Endodermal cell (in vitro differentiated cells): ENCODE results near the gene MGLL. TPM values are rescaled to one million over a fixed set of nuclear protein-coding genes. Genes with fewer than 3 reads are reported as not detected.

Experiments
- DNase-seq: peaks from one replicate; pipeline ENCODE4 v3.0.0-alpha.2; 2017
- H3K27ac ChIP-seq: 2 replicates; pipeline ENCODE4 v1.5.1; 2013; ENCODE audit warnings: mild to moderate bottlenecking, low read depth, low read length, moderate library complexity
- H3K27me3 ChIP-seq: 2 replicates; pipeline ENCODE4 v1.6.1; 2013; ENCODE audit warnings: mild to moderate bottlenecking, low read length, moderate library complexity; ENCODE audit not compliant: insufficient read depth, control insufficient read depth, poor library complexity, severe bottlenecking
- H3K36me3 ChIP-seq: 2 replicates; pipeline ENCODE4 v1.7.0; 2013; ENCODE audit warnings: mild to moderate bottlenecking, low read length, moderate library complexity; ENCODE audit not compliant: control insufficient read depth, insufficient read depth
- H3K4me1 ChIP-seq: one replicate; pipeline ENCODE4 v1.7.0; 2013; ENCODE audit warnings: low read length; ENCODE audit not compliant: control insufficient read depth, insufficient read depth
- H3K4me3 ChIP-seq: 2 replicates; pipeline ENCODE4 v1.5.1; 2013; ENCODE audit warnings: mild to moderate bottlenecking, low read length, moderate library complexity
- H3K9ac ChIP-seq: 2 replicates; pipeline ENCODE4 v1.6.1; 2013; ENCODE audit warnings: mild to moderate bottlenecking, low read length, moderate library complexity; ENCODE audit not compliant: poor library complexity, severe bottlenecking; ENCODE audit errors: extremely low read depth
- H3K9me3 ChIP-seq: 2 replicates; pipeline ENCODE4 v1.6.1; 2013; ENCODE audit warnings: mild to moderate bottlenecking, low read length, moderate library complexity; ENCODE audit not compliant: control insufficient read depth
- H3K27ac Mint-ChIP-seq: 2 replicates; pipeline ENCODE4 v1.8.0; 2020; ENCODE audit warnings: mixed read lengths
- H3K27me3 Mint-ChIP-seq: 2 replicates; pipeline ENCODE4 v1.8.0; 2021; ENCODE audit warnings: mild to moderate bottlenecking, mixed read lengths; ENCODE audit not compliant: insufficient read depth
- H3K36me3 Mint-ChIP-seq: 2 replicates; pipeline ENCODE4 v1.8.0; 2020; ENCODE audit warnings: low read depth, mixed read lengths
- H3K4me1 Mint-ChIP-seq: 2 replicates; pipeline ENCODE4 v1.8.0; 2020; ENCODE audit warnings: mixed read lengths
- H3K4me3 Mint-ChIP-seq: 2 replicates; pipeline ENCODE4 v1.8.0; 2020; ENCODE audit warnings: mild to moderate bottlenecking, moderate library complexity, mixed read lengths
- H3K9me3 Mint-ChIP-seq: 2 replicates; pipeline ENCODE4 v1.8.0; 2020; ENCODE audit warnings: mild to moderate bottlenecking, mixed read lengths
- CTCF ChIP-seq: fragments of 200-600 bp; sonication (generic); conservative IDR thresholded peaks from 2 replicates; pipeline ENCODE4 v1.5.0; 2021; ENCODE audit warnings: antibody characterized with exemption, mild to moderate bottlenecking
- whole genome bisulfite sequencing, 2 experiments: methylation state at CpG; one replicate each; pipeline versions ENCODE4 v1.1.5 to v1.1.7; 2013; ENCODE audit warnings: missing lambda C conversion rate in 2 of 2, mixed read lengths in 1 of 2; ENCODE audit not compliant: insufficient coverage in 1 of 2, insufficient read length in 1 of 2; 5-methylcytosine and 5-hydroxymethylcytosine counted together
- total RNA-seq, 2 donors: library from RNA; stranded (reverse); fragmentation: NEBNext Ultra II Directional in 1 of 2; extraction: Animal tissue kit (Norgen Biotek cat#: 25700) in 1 of 2; gene quantifications; 2 replicates in 1 of 2; 3 replicates in 1 of 2; pipeline ENCODE4 v1.2.1, GENCODE V29; 2021

MGLL gene
- total RNA-seq, 2 donors from 2014 or later, result 0.22 TPM; not detected in 1

- H3K9me3 Mint-ChIP-seq, result no peaks in the 10 kb centered on the region
- Histone ChIP-seq H3K27ac (no peak overlapping the region), H3K4me3 (no peak overlapping the region), H3K4me1 (no peaks in the 10 kb centered on the region), H3K27me3 (no peaks in the 10 kb centered on the region), H3K9ac (no peak overlapping the region), H3K36me3 (no peaks in the 10 kb centered on the region), H3K9me3 (no peaks in the 10 kb centered on the region)
- TF ChIP-seq CTCF, result no peak
- H3K27ac Mint-ChIP-seq, result no peak overlapping the region
- no peaks in the 10 kb centered on the region for H3K27me3 Mint-ChIP-seq
- no peaks in the 10 kb centered on the region for H3K36me3 Mint-ChIP-seq
- no peak overlapping the region for H3K4me3 Mint-ChIP-seq
- no peaks in the 10 kb centered on the region for H3K4me1 Mint-ChIP-seq
- DNase-seq, result no peak
- 68 to 89% methylated on average over 1 of the region's 2 CpGs for WGBS, 2 experiments
These were observed 45.1 kb upstream of the MGLL start for GRCh38 chr3:127867412-127867811.

- no peak overlapping the region for H3K4me3 Mint-ChIP-seq
- no peaks in the 10 kb centered on the region for H3K27me3 Mint-ChIP-seq
- H3K9me3 ChIP-seq, result no peaks in the 10 kb centered on the region
- peak; percentile 34 for TF ChIP-seq CTCF
- no peaks in the 10 kb centered on the region for H3K27me3 ChIP-seq
- H3K36me3 ChIP-seq, result no peaks in the 10 kb centered on the region
- no peak overlapping the region for H3K4me3 ChIP-seq
- H3K9me3 Mint-ChIP-seq, result no peaks in the 10 kb centered on the region
- H3K4me1 ChIP-seq, result no peaks in the 10 kb centered on the region
- 80% methylated on average over 4 of the region's 4 CpGs; no CpG with 5 or more reads in 1 of the 2 experiments for WGBS, 2 experiments
- no peaks in the 10 kb centered on the region for H3K36me3 Mint-ChIP-seq
- H3K4me1 Mint-ChIP-seq, result no peaks in the 10 kb centered on the region
- no peak for DNase-seq
- no peak overlapping the region for H3K27ac Mint-ChIP-seq
- no peak overlapping the region for H3K9ac ChIP-seq
- H3K27ac ChIP-seq, result no peak overlapping the region
These were observed 43.6 kb upstream of the MGLL start for GRCh38 chr3:127865941-127866340.

- H3K9me3 Mint-ChIP-seq, result no peaks in the 10 kb centered on the region
- peak; percentile 64 for DNase-seq
- H3K27me3 Mint-ChIP-seq, result no peaks in the 10 kb centered on the region
- no peaks in the 10 kb centered on the region for H3K4me1 Mint-ChIP-seq
- Histone ChIP-seq H3K9me3 (no peaks in the 10 kb centered on the region), H3K4me3 (no peak overlapping the region), H3K4me1 (no peaks in the 10 kb centered on the region), H3K36me3 (no peaks in the 10 kb centered on the region), H3K27me3 (no peaks in the 10 kb centered on the region), H3K27ac (no peak overlapping the region), H3K9ac (no peak overlapping the region)
- no peaks in the 10 kb centered on the region for H3K36me3 Mint-ChIP-seq
- no peak for TF ChIP-seq CTCF
- H3K4me3 Mint-ChIP-seq, result no peak overlapping the region
- H3K27ac Mint-ChIP-seq, result no peak overlapping the region
- 49 to 100% methylated on average over 1 to 7 of the region's 7 CpGs for WGBS, 2 experiments
These were observed 37.9 kb upstream of the MGLL start for GRCh38 chr3:127860211-127860696.
